Activated B cell treated with CpG ODN at 0.5 μM for 24 hours (primary cell): Measurements from ENCODE around the gene CXCL6. TPM values are rescaled to one million over a fixed set of nuclear protein-coding genes. Genes with fewer than 3 reads are reported as not detected.

Source experiments
- ATAC-seq: fragments of 200-7000 bp; cut with Tn5 transposase; one replicate; pipeline ENCODE4 v1.10.0; 2021; ENCODE audit warnings: low read depth, mild to moderate bottlenecking, moderate library complexity
- CTCF ChIA-PET: fragments of 350-600 bp; sonication (Branson Sonifier 250); formaldehyde crosslinking; loops from one replicate; lab custom pipeline; 2021; ENCODE audit warnings: antibody characterized with exemption; lab: Charles Lee
- POLR2A ChIA-PET: fragments of 350-600 bp; sonication (Branson Sonifier 250); formaldehyde crosslinking; loops from one replicate; lab custom pipeline; 2021; ENCODE audit warnings: antibody characterized with exemption; lab: Charles Lee
- DNase-seq: peaks from one replicate; pipeline ENCODE4 v3.0.0; 2022
- H3K27ac Mint-ChIP-seq: one replicate; pipeline ENCODE4 v1.8.0; 2020; ENCODE audit warnings: mixed read lengths
- H3K27me3 Mint-ChIP-seq: one replicate; pipeline ENCODE4 v1.8.0; 2021; ENCODE audit warnings: mixed read lengths
- H3K36me3 Mint-ChIP-seq: one replicate; pipeline ENCODE4 v1.8.0; 2021; ENCODE audit warnings: low read depth, mixed read lengths
- H3K4me1 Mint-ChIP-seq: one replicate; pipeline ENCODE4 v1.8.0; 2021; ENCODE audit warnings: mixed read lengths
- H3K4me3 Mint-ChIP-seq: one replicate; pipeline ENCODE4 v1.8.0; 2020; ENCODE audit warnings: mild to moderate bottlenecking, mixed read lengths
- H3K9me3 Mint-ChIP-seq: one replicate; pipeline ENCODE4 v1.8.0; 2020; ENCODE audit warnings: mixed read lengths
- intact Hi-C: fragments of 100-400 bp; cut with micrococcal nuclease; formaldehyde crosslinking; loops from one replicate; pipeline ENCODE4 v1.15.1; 2024
- total RNA-seq: library from RNA; stranded (reverse); gene quantifications from 2 replicates; pipeline ENCODE4 v1.2.3, GENCODE V29; 2022
- TF ChIP-seq, protein P1 (sequence below): fragments of 200-600 bp; IDR thresholded peaks from one replicate; pipeline ENCODE4 v1.8.0; 2022; ENCODE audit warnings: antibody characterized with exemption, mild to moderate bottlenecking

Gene CXCL6
- total RNA-seq, 1 donor from 2014 or later = not detected

DNA sequence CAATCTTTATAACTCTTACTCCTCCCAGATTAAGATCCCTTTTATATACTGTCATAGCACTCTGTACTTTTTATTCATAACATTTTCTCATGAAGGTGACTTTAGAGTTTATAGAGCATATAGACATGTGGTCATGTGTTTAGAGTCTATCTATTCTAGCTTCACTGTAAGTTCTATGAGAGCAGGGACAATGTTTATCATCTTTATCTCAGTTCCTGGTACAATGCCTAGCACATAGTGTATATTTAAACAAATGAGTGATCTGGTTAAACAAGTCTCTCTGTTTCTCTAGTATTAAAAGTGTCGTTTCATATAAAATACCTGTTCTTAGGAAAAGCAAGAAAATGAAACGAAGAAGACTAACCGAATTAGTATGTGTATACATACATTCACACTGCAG is 3.2 kb downstream of the CXCL6 start:
- Mint-ChIP-seq H3K9me3 (no peaks in the 10 kb centered on the region), H3K4me3 (no peak overlapping the region), H3K4me1 (no peaks in the 10 kb centered on the region), H3K27me3 (peaks cover 22% of the 10 kb centered on the region), H3K36me3 (no peaks in the 10 kb centered on the region), H3K27ac (no peak overlapping the region)
- ATAC-seq (no peak), DNase-seq (no peak)
- intact Hi-C loops = no loop called here
- CTCF ChIA-PET = no interaction called here
- POLR2A ChIA-PET = no interaction called here
- TF ChIP-seq, protein P1, sequence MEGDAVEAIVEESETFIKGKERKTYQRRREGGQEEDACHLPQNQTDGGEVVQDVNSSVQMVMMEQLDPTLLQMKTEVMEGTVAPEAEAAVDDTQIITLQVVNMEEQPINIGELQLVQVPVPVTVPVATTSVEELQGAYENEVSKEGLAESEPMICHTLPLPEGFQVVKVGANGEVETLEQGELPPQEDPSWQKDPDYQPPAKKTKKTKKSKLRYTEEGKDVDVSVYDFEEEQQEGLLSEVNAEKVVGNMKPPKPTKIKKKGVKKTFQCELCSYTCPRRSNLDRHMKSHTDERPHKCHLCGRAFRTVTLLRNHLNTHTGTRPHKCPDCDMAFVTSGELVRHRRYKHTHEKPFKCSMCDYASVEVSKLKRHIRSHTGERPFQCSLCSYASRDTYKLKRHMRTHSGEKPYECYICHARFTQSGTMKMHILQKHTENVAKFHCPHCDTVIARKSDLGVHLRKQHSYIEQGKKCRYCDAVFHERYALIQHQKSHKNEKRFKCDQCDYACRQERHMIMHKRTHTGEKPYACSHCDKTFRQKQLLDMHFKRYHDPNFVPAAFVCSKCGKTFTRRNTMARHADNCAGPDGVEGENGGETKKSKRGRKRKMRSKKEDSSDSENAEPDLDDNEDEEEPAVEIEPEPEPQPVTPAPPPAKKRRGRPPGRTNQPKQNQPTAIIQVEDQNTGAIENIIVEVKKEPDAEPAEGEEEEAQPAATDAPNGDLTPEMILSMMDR = no peak

DNA sequence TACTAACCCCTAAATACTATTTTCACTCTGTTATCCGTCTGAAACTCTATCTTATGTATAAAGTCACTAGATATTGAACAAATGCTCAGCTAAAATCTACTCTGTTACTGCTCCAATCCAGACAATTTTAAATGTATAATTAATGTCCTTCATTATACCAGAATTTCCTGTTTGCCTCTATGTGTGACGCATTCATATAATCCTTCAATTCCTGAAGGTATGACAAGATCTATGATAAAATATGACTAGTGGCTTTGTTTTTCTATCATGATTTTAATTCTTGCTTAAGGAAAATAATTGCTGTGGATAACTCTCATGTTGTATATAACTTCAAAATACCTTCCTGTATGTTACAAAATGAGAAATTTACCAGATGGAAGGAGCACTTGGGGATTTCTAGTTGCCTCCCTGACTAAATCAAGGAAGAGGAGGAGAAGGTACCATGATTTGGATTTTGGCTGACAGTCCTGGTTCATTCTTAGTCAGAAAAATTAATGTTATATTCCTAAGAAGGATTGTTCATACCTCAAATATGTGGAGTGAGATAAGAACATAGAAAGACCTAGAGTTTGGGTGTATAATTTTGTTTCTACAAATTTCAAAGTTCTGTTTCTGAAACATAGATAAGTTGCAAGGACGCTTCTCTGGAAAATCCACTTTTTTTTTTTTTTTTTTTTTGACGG is 4.9 kb downstream of the CXCL6 start:
- no peaks in the 10 kb centered on the region for H3K36me3 Mint-ChIP-seq
- H3K4me3 Mint-ChIP-seq = no peak overlapping the region
- intact Hi-C loops = no loop called here
- ChIA-PET POLR2A (no interaction called here), CTCF (no interaction called here)
- no peaks in the 10 kb centered on the region for H3K9me3 Mint-ChIP-seq
- no peak overlapping the region for H3K27ac Mint-ChIP-seq
- H3K4me1 Mint-ChIP-seq = no peaks in the 10 kb centered on the region
- ATAC-seq = no peak
- H3K27me3 Mint-ChIP-seq = peaks cover 19% of the 10 kb centered on the region
- TF ChIP-seq, protein P1 = no peak
- no peak for DNase-seq

DNA sequence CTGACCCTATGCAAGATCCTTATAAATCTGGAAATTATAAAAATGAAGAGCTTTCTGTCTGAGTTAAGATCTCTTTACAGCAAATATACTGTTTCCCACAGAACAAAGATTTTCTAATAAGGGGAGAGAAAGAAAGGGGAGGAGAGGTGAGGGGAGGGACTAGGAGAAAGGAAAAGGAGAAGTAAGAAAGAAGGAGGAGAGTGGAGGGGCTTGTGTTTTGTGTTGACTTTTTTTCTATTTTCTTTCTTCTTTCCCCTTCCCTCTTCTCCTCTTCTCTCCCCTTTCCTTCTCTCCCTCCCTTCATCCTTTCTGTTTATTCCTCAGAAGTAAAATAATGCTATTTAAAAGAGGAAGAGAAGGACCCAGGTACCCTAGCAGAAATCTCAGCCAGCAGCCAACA is 6.2 kb downstream of the CXCL6 start:
- no peak overlapping the region for H3K27ac Mint-ChIP-seq
- H3K36me3 Mint-ChIP-seq = no peaks in the 10 kb centered on the region
- DNase-seq (no peak), ATAC-seq (no peak)
- no peaks in the 10 kb centered on the region for H3K9me3 Mint-ChIP-seq
- TF ChIP-seq, protein P1 = no peak
- H3K4me1 Mint-ChIP-seq = no peaks in the 10 kb centered on the region
- intact Hi-C loops = no loop called here
- peaks cover 11% of the 10 kb centered on the region for H3K27me3 Mint-ChIP-seq
- POLR2A ChIA-PET = no interaction called here
- no peak overlapping the region for H3K4me3 Mint-ChIP-seq
- CTCF ChIA-PET = no interaction called here

DNA sequence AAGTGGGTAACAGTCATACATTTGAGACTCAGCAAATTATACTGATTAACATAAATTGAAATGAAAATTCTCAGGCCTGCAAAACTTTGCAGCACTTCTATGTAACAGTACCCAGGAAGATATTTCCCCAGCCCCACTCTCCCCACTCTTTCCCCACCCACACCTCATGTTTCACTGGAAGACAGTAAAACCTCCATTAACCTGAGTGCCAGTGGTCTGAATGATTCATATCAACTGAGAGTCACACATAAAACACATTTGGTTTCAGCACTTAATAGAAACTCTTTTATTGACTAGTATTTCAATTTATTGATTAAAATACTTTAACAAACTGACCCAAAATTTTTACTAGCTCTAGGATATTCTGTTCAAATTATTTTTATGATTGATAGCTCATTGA is 6.9 kb downstream of the CXCL6 start:
- no peak for ATAC-seq
- POLR2A ChIA-PET = no interaction called here

DNA sequence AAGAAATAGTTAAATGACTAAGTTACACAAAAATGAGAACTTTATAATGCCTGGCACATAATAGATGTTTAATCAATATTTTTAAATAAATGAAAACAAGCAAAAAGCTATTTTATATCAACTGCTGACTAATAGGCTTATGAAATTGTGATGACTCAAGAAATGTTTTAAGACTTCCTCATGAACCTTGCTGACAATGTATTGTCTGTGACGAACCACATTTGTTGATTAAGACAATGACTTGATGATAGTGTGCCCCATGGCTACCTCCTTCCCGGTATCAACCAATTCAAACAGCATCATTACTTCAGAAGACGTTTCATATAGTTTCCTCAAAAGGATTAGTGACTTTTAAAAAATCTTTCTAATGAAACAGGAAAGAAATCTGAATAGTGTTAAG is 7.9 kb downstream of the CXCL6 start:
- H3K4me1 Mint-ChIP-seq = no peaks in the 10 kb centered on the region
- no peaks in the 10 kb centered on the region for H3K9me3 Mint-ChIP-seq
- CTCF ChIA-PET = no interaction called here
- ATAC-seq = no peak
- H3K27ac Mint-ChIP-seq = no peak overlapping the region
- no peaks in the 10 kb centered on the region for H3K36me3 Mint-ChIP-seq
- H3K4me3 Mint-ChIP-seq = no peak overlapping the region
- POLR2A ChIA-PET = no interaction called here
- intact Hi-C loops = no loop called here
- H3K27me3 Mint-ChIP-seq = peaks cover 12% of the 10 kb centered on the region
- no peak for DNase-seq
- TF ChIP-seq, protein P1 = no peak

More for the DNA sequence above, 6.9 kb downstream of the CXCL6 start:
- no peak for DNase-seq
- CTCF ChIA-PET = no interaction called here
- Mint-ChIP-seq H3K27me3 (peaks cover 15% of the 10 kb centered on the region), H3K9me3 (no peaks in the 10 kb centered on the region), H3K4me1 (no peaks in the 10 kb centered on the region), H3K27ac (no peak overlapping the region), H3K36me3 (no peaks in the 10 kb centered on the region), H3K4me3 (no peak overlapping the region)
- TF ChIP-seq, protein P1 = no peak
- intact Hi-C loops = no loop called here
